ENCODE measurements around the gene RPP25L. TPM values are rescaled to one million over a fixed set of nuclear protein-coding genes. Genes with fewer than 3 reads are reported as not detected.

RPP25L gene
- total RNA-seq, 2 experiments from 2014 or later, result 27.2 to 29.3 TPM

DNA sequence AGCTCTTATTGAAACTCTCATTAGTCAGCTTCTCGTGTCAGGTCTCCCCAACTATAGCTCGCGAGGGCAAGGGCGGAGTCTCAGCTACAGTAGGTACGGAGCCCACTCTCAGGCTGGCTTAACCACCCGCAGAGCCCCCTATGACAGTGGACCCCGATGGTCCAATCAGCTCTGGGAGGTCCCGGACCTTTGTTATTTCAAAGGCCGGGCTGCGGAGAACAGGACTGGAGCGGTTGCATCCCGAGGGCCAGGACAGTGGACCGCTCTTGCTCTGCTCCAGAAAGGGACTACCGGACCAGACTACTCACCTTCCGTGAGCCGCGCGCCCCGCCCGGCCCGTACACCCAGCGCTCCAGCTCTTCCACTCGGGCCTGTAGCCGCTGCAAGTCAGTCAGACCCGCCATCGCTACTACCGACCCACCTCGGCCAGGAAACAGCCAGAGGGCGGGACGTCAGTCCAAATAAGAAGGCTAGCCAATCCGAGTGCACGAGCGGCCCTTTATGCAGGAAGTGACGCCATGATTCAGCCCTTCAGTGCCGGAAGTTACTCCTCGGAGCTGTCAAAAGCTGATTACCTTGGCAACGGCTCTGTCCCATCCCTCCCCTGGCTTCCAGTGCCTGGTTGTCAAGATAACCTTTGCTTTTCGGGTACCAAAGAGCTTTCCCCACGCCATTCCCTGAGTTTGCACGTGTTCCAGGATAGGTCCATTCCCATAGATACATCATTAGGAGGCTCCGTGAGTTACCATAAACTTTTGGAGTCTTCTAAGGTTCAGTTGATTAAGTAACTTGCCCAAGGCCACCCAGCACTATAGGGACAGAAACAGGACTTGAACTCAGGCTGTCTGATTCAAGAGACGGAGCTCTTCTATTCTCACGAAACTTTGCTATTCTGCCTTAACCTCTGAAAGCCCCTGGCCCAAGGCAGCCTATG lies 8.4 kb upstream of the RPP25L start, which contains the start of gene DCTN3:
DCTN3 (minus strand) TSS at position 435 of the 934 bp plus-strand sequence; CDS start at position 404, 31 bp downstream.
- POLR2A ChIA-PET, result interaction anchor here (0.5 to 2.2 kb wide), 11 partner anchors 9 to 451 kb away, joined by 3 to 42 read pairs (median 4); partner anchors contain the start of genes ARID3C, GALT, RPP25L and SIGMAR1
- H3K27ac Mint-ChIP-seq, result peak within 1 kb of the TSS; percentile 83
- ATAC-seq (ENCODE audit: low read depth) (peak; percentile 98), DNase-seq (peak; percentile 83)
- H3K9me3 Mint-ChIP-seq, result no peaks in the 10 kb centered on the region
- H3K27me3 Mint-ChIP-seq, result peaks cover 31% of the 10 kb centered on the region
- peak within 1 kb of the TSS; percentile 94 for H3K4me3 Mint-ChIP-seq
- H3K4me1 Mint-ChIP-seq, result peaks cover 20% of the 10 kb centered on the region
- peaks cover 10% of the 10 kb centered on the region for H3K36me3 Mint-ChIP-seq

DNA sequence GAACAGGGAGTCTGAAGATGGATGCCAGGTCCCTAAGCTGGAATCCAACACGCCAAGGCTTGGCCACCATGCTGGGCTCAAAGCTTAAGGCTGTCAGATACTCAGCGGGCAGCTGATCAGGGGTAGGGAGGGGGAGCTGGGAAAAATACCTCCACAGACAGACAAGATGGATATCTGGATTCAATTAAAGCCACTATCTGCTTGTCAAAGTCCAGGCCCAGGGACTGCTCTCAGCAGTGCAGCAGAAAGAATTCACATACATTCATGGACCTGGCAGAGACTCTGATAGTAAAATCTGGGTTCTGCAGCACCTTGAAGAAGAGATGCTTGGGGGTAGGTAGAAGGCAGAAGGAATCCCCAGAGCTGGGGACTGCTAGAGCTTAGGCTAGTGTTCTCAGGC lies 3.2 kb upstream of the RPP25L start:
- Mint-ChIP-seq H3K27me3 (no peaks in the 10 kb centered on the region), H3K4me3 (no peak overlapping the region), H3K9me3 (no peaks in the 10 kb centered on the region), H3K36me3 (peaks cover 8% of the 10 kb centered on the region), H3K27ac (no peak overlapping the region), H3K4me1 (peaks cover 22% of the 10 kb centered on the region)
- DNase-seq, result no peak
- no peak for ATAC-seq (ENCODE audit: low read depth)
- POLR2A ChIA-PET, result interaction anchor here (0.7 to 8.0 kb wide), 3 partner anchors 21 to 31 kb away, joined by 3 to 75 read pairs (median 3); partner anchors contain the start of genes GALT and SIGMAR1

DNA sequence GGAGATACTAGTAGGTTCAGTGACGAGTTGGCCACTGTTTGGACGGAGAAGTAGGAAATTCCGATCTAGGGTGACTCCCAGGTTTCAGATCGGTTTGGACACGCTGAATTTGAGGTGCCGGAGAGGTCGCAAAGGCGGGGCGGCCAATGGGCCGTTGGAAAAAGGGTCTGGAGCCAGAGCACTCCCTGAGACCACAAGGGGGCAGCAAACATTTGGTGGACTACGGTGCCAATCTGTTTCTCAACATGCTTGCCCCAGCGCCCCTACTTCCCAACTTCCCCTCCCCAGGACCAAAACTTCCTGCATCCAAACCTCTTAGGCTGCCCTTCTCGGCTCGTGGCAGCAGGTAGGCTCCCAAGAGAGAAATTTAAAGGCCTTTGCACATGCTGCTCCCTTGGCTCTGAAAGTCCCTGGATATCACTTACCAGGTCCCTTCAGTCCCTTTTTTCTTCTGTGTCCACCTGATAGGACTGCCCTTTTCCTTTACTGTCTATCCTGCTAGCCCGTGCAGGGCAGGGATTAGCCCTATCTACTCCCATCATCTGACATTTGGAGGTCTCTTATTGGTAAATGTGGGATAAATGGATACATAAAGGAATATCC lies 992 bp upstream of the RPP25L start:
- DNase-seq, result peak; percentile 69
- peaks cover 14% of the 10 kb centered on the region for H3K4me1 Mint-ChIP-seq
- H3K36me3 Mint-ChIP-seq, result peaks cover 8% of the 10 kb centered on the region
- POLR2A ChIA-PET, result interaction anchor here (0.8 to 8.0 kb wide), 4 partner anchors 7 to 32 kb away, joined by 4 to 75 read pairs (median 12); partner anchors contain the start of genes DCTN3 and SIGMAR1
- H3K27ac Mint-ChIP-seq, result peak overlapping the region; percentile 92
- no peaks in the 10 kb centered on the region for H3K9me3 Mint-ChIP-seq
- ATAC-seq (ENCODE audit: low read depth), result peak; percentile 23
- no peaks in the 10 kb centered on the region for H3K27me3 Mint-ChIP-seq
- peak overlapping the region; percentile 94 for H3K4me3 Mint-ChIP-seq

DNA sequence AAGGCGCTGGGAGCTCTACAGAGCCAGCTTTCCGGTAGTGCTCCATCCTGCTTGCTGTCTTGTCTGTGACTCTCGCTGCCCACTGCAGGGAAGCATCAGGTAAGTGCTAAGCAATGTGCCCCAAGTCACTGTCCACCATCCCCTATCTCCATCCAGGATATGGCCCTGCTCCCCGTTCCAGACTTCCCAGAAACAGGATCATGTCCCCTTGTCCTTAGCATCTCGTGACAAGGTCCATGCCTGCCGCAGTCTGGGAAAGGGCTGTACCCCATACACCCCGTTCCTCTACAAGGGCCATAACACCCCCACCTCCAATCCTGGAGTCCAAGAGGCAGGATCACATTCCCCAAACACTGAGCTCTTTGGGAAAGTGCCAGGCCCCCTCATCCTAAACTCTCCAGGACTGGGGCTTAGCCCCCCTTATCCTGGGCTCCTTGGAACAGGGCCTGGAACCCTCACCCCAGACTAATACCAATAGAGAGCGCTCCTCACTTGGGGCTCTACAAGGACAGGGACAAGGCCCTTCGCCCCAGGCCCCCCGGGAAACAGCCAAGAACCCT lies 566 bp downstream of the RPP25L start:
- ATAC-seq (ENCODE audit: low read depth) (peak; percentile 7), DNase-seq (no peak)
- POLR2A ChIA-PET, result interaction anchor here (1.2 to 8.0 kb wide), 5 partner anchors 9 to 153 kb away, joined by 3 to 75 read pairs (median 4); partner anchors contain the start of genes DCTN3, DNAI1, FAM219A and SIGMAR1
- H3K27ac Mint-ChIP-seq, result peak overlapping the region; percentile 92
- H3K27me3 Mint-ChIP-seq, result no peaks in the 10 kb centered on the region
- H3K9me3 Mint-ChIP-seq, result no peaks in the 10 kb centered on the region
- peak overlapping the region; percentile 94 for H3K4me3 Mint-ChIP-seq
- H3K36me3 Mint-ChIP-seq, result peaks cover 2% of the 10 kb centered on the region
- peaks cover 14% of the 10 kb centered on the region for H3K4me1 Mint-ChIP-seq

DNA sequence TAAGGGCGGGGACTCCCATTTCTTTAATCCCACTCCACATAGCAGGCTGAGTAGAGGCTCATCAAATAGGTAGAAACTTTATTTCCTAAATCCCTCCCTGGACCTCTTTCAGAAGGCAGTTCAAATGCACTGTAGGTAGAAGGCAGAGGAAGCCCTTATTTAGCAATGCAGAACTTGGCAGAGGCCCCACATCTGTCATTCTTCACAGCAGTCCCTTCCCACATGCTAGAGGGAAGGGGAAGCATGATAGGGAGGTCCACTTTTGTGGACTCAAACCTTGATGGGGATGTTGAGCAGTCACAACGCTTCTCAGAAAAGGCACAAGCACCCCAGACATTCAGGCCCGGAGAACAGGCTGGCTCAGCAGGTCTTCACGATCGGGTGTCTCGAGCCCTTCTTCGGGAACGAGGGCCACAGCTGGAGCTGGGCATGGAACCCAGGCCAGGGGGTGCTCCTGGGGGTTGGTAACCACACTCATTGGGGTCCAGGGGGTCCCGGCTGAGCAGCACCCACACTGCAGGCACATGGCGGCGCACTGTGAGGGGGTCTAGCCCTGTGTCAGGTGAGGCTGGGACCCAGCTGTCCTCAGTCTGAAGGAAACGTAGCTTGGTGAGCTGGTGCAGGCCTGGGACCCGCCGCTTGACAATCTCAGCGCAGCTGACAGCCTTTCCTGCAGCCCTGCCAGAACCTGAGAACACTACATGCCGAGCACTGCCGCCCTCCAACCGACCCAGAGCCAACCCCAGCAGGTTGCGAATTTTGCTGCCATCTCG lies 1.3 kb downstream of the RPP25L start:
- POLR2A ChIA-PET, result interaction anchor here (3.2 to 8.0 kb wide), 2 partner anchors 10 to 25 kb away, joined by 20 to 75 read pairs; partner anchors contain the start of genes DCTN3 and SIGMAR1

DNA sequence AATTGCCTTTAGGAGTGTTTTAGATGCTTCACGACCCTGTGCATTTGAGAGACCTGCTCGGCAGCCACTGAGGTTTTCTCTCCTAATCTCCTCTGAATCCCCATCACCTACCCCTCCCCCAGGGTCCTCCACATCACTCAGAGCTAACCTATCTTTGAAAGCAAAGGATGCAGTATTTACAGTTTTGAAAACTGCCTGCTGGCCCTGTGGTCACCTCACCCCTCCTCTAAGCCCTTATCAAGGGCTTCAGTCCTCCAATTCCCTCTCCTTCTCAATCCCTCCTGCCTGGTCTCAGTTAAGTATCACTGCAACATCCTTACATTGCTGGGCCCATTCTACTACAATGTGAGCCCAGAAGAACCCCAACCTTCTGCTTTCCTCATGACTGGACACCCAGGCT lies 4.6 kb downstream of the RPP25L start:
- ATAC-seq (ENCODE audit: low read depth) (no peak), DNase-seq (no peak)
- Mint-ChIP-seq H3K4me3 (no peak overlapping the region), H3K27ac (no peak overlapping the region), H3K36me3 (no peaks in the 10 kb centered on the region), H3K4me1 (peaks cover 6% of the 10 kb centered on the region), H3K27me3 (peaks cover 4% of the 10 kb centered on the region), H3K9me3 (no peaks in the 10 kb centered on the region)
- POLR2A ChIA-PET, result no interaction called here

More for the DNA sequence above, 1.3 kb downstream of the RPP25L start:
- no peaks in the 10 kb centered on the region for H3K27me3 Mint-ChIP-seq
- no peaks in the 10 kb centered on the region for H3K9me3 Mint-ChIP-seq
- H3K4me1 Mint-ChIP-seq, result peaks cover 14% of the 10 kb centered on the region
- no peaks in the 10 kb centered on the region for H3K36me3 Mint-ChIP-seq
- H3K4me3 Mint-ChIP-seq, result peak overlapping the region; percentile 94
- no peak for DNase-seq
- ATAC-seq (ENCODE audit: low read depth), result no peak
- H3K27ac Mint-ChIP-seq, result peak overlapping the region; percentile 92

DNA sequence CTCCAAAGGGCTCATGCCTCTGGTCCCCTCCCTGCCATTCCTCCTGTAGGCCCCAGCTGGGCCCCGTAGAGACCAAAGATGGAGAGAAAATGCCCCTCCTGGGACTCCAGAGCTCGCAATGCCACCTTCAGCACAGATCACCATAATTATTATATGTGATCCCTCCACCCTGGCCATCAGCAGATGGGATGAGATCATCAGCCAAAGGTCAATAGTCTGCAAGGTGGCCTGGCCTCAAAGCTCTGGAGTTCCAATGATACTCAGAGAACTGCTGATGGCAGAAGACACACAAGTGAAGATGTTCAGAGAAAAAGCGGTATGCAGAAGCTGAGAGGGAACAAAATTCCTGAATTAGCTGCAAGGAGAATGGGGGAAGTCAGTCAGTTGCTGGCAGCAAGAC lies 5.0 kb downstream of the RPP25L start:
- Mint-ChIP-seq H3K9me3 (no peaks in the 10 kb centered on the region), H3K27me3 (peaks cover 4% of the 10 kb centered on the region), H3K4me1 (peaks cover 4% of the 10 kb centered on the region), H3K27ac (no peak overlapping the region), H3K4me3 (no peak overlapping the region), H3K36me3 (no peaks in the 10 kb centered on the region)
- no peak for ATAC-seq (ENCODE audit: low read depth)
- DNase-seq, result no peak
- POLR2A ChIA-PET, result no interaction called here

DNA sequence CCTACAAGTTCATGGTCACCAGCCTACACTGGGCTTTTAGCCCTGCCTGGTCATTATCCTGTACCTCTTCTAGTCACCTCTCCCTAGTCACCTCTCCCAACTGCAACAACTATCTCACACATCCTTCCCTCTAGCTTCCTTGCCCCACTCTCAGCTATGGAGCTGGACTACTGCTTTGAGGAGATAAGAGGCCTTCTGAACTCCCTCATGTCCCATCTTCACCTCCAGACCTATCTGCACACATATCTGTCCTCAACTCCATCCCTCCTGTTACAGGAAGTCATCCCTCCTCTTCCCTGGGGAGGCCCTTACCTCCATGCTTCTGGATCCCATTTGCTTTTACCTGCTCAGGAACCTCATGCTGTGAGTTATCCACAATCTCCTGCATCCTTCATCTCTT lies 5.7 kb downstream of the RPP25L start:
- H3K4me1 Mint-ChIP-seq, result peaks cover 2% of the 10 kb centered on the region
- peaks cover 4% of the 10 kb centered on the region for H3K27me3 Mint-ChIP-seq
- no peak overlapping the region for H3K4me3 Mint-ChIP-seq
- H3K36me3 Mint-ChIP-seq, result no peaks in the 10 kb centered on the region
- no peak overlapping the region for H3K27ac Mint-ChIP-seq
- DNase-seq (no peak), ATAC-seq (ENCODE audit: low read depth) (no peak)
- POLR2A ChIA-PET, result no interaction called here
- no peaks in the 10 kb centered on the region for H3K9me3 Mint-ChIP-seq

DNA sequence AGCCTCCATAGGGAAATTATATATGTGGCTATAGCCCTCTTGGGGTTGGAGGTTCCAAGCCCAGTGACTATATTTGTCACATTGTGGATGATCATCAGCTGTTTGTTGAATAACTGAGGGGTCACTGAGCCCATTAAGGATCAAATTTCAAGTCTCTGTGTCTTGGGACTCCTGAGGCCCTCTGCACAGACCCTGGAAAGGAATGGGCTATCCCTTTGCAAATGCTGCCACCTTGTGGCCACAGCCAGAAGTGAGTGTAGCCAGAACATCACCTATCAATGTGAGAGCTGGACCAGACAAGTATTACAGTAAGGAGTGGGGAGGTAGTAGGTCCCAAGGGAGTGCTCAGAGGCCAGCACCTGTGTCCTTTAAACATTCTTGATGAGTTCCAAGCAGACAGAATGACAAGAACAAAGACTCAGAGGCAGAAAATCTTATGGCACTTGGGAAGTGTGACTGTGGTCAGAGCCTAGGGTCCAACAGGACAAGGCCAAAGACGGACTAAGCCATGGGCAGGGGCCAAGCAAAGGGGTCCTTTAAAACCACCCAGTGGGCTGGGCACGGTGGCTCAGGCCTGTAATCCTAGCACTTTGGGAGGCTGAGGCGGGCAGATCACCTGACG lies 8.2 kb downstream of the RPP25L start:
- peak; percentile 82 for DNase-seq
- Mint-ChIP-seq H3K4me3 (no peak overlapping the region), H3K27ac (no peak overlapping the region), H3K4me1 (no peaks in the 10 kb centered on the region), H3K36me3 (no peaks in the 10 kb centered on the region), H3K27me3 (peaks cover 4% of the 10 kb centered on the region), H3K9me3 (no peaks in the 10 kb centered on the region)
- peak; percentile 95 for ATAC-seq (ENCODE audit: low read depth)
- POLR2A ChIA-PET, result no interaction called here

DNA sequence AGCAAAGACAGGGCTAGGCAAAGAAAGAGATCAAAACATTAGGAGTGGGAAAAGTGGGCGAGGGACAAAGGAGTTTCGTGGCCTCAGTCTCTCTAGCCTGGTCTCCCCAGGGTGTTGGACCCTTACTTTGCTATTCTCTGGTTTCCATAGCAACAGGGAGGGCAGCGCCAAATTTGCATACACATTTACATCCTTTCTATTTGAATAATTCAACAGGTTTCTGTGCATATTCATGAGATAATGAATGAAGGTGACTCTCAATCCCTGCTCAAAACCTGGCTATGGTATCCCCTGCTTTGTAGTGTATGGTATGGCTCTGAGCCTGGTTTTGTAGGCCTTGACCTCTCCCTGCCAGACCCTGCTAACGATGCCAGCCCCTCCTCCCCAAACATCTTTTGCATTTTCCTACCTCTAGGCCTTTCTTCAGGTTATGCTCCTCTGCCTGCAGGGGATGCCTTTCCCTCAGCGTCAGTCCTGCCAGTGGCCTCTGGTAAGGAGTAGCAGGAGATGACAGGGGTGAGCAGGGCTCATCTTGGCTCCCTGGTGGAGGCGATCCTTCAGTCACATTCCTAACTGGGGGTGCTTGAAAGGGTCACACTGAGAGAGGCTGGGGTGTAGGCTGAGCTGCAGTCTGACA lies 9.8 kb downstream of the RPP25L start:
- Mint-ChIP-seq H3K4me1 (no peaks in the 10 kb centered on the region), H3K9me3 (no peaks in the 10 kb centered on the region), H3K4me3 (no peak overlapping the region), H3K27me3 (peaks cover 4% of the 10 kb centered on the region), H3K36me3 (no peaks in the 10 kb centered on the region), H3K27ac (peak overlapping the region; percentile 3)
- DNase-seq (no peak), ATAC-seq (ENCODE audit: low read depth) (no peak)
- POLR2A ChIA-PET, result no interaction called here

DNA sequence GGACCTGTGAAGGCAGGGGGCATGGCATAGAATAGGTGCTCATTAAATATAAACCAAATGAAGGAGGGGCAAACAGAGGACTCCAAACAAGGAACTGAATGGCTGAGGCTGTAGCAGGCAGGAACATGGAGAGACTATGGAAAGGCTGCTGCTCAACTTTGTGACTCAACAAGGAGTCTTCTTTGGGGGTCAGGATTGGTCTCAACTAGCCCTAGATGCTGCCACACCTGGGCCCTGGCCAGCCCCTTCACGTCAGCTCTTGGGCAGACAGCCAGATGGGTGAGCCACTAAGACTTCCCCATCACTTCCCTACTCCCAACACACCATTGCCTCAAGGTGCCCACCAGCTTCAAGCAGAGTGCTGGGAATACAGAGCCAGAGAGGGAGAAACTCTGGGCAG lies 11.0 kb downstream of the RPP25L start:
- DNase-seq, result no peak
- H3K4me1 Mint-ChIP-seq, result no peaks in the 10 kb centered on the region
- no peaks in the 10 kb centered on the region for H3K36me3 Mint-ChIP-seq
- H3K4me3 Mint-ChIP-seq, result no peak overlapping the region
- no peak for ATAC-seq (ENCODE audit: low read depth)
- H3K27me3 Mint-ChIP-seq, result peaks cover 7% of the 10 kb centered on the region
- POLR2A ChIA-PET, result no interaction called here
- H3K9me3 Mint-ChIP-seq, result no peaks in the 10 kb centered on the region
- H3K27ac Mint-ChIP-seq, result no peak overlapping the region

DNA sequence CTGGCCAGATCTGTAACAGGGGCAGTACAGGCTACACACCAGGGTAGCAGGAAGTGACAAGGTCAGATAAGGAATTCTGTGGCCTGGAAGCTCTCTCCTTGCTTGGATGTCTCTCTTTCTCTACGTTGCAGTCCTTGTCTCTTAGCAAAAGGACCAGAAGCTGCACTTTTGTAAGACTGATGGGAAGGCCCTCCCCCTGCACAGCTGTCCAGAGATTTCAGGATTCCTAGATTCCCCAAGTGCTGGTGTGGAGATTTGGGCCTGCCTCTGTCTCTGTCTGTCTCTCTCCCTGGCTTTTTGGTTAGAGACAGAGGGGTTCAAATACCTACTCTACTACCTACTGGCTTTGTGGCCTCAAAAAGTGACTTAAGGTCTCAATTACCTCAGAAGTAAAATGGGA lies 12.4 kb downstream of the RPP25L start:
- H3K27ac Mint-ChIP-seq, result no peak overlapping the region
- DNase-seq (no peak), ATAC-seq (ENCODE audit: low read depth) (no peak)
- no peaks in the 10 kb centered on the region for H3K36me3 Mint-ChIP-seq
- peaks cover 10% of the 10 kb centered on the region for H3K27me3 Mint-ChIP-seq
- H3K4me1 Mint-ChIP-seq, result no peaks in the 10 kb centered on the region
- POLR2A ChIA-PET, result no interaction called here
- no peak overlapping the region for H3K4me3 Mint-ChIP-seq
- no peaks in the 10 kb centered on the region for H3K9me3 Mint-ChIP-seq

Data from activated naive CD8-positive, alpha-beta T cell treated with anti-CD3 and anti-CD28 coated beads, Interleukin-2, amount 10 ng/mL, durations not matched to agents 7 days and 5 days (primary cell).